Islet precursor cell (in vitro differentiated cells): Measurements from ENCODE around the gene CNNM3.

Source experiments
- DNase-seq: peaks from one replicate; pipeline ENCODE4 v3.0.0-alpha.2; 2018

Gene CNNM3

GRCh38 chr2:96866986-96867755 lies 51.1 kb downstream of the CNNM3 start:
- DNase-seq: no peak

GRCh38 chr2:96867756-96868554 lies 51.9 kb downstream of the CNNM3 start:
- DNase-seq: peak; percentile 53

DNA sequence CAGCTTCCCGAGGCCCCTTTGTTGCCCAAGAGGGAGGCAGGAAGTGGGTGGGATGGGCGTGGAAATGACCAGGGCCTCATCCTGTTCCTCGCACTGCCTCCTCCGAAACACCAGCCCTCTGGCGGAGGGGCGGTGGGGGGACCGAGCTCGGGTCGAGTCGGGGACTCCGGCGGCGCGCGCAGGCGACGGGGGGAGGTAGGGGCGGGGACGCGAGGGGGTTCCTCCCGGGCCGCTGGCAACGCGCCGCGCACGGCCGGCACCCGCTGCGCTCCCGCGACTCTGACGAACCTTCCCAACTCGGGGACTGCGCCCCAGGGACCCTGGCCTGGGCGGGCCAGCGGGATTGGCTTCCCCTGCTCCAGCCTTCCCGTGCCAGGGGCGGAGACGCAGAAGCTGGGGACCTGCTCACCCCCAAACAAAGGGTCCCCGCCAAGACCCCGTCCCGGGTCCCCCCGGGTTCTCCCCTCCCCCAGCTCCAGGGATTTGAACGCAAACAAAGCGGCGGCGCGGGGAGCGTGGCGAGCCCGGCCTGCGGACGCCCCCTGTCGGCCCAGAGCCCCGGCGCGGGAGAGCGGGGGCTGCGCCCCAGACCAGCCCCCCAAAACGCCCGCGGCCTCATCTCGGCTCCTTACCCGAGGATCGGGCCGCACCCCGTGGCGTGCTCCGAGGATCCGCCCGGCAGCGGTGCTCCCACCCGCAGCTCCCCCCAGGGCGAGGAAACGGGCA lies 52.6 kb downstream of the CNNM3 start:
- peak; percentile 95 for DNase-seq

GRCh38 chr2:96869281-96869821 lies 53.3 kb downstream of the CNNM3 start:
- peak; percentile 81 for DNase-seq

- DNase-seq: peak; percentile 77
Measured at GRCh38 chr2:96869822-96870625, 54.0 kb downstream of the CNNM3 start, which contains the start of gene SEMA4C. Gene SEMA4C (minus strand): TSS chr2:96870080. CDS start chr2:96867886, 2,194 bp downstream.

DNA sequence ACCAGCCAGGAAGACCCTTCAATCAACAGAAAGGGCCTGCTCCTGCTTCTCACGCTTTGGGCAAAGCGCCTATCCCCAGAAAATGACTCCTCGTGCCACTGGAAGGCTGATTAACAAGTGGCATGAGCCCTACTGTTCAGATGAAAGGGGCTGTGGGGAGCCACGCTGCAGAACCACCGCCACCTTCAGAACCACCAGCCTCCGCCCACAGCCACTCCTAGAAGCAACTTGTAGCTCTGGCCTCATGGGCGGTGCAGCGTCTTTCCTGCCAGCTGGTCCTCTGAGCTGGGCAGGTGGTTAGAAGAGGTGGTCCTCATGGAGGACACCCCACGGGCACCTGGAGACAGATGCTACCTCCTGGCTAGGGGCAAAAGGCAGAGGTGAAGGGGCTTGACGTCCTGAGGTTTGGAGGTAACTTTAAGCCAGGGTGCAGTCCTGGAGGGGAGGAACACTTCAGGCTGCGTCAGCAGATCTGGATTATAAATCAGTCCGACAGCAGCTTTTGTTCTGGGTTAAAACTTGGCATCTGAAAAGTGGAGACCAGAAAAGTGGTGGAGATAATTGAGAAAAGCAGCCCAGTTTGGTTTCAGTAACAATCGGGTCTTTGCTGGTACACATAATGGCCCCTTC lies 54.7 kb downstream of the CNNM3 start:
- DNase-seq: peak; percentile 60

GRCh38 chr2:96872591-96873349 lies 56.7 kb downstream of the CNNM3 start:
- DNase-seq: peak; percentile 88

- peak; percentile 65 for DNase-seq
Measured at GRCh38 chr2:96873651-96874096, 57.6 kb downstream of the CNNM3 start.

DNA sequence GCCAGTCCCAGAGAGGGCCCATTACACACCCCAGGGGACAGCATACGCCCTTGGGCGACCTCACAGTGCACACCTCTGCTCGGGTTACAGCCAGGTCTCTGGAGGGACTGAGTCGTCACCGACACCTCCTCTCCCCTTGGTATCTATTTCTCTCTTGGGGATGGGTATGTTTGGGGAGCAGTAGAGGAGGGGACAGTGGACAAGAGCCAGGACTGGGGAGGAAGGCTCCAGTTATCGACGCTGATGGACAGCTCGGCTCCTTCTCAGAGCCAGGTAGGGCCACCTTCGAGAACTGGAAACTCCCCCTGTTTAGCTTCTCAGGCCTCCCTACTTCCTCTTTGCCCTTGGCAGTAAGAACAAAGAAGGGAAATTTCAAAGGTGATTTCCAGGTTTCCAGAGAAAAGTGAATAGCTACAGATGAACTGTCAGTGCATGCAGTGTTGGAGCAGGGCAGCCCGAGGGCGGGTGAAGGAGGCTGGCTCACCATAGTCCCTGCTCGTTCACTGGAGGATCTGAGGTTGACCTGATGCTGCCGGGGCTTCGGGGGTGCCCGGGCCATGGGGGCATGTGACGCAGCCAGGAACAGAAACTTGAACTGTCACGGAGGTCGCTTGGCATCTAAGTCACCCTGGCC lies 58.2 kb downstream of the CNNM3 start:
- DNase-seq: peak; percentile 59

- peak; percentile 75 for DNase-seq
Measured at GRCh38 chr2:96875498-96876268, 59.6 kb downstream of the CNNM3 start.

GRCh38 chr2:96876269-96877041 lies 60.4 kb downstream of the CNNM3 start:
- no peak for DNase-seq

- DNase-seq: no peak
Measured at GRCh38 chr2:96877042-96877451, 61.0 kb downstream of the CNNM3 start.

- DNase-seq: no peak
Measured at GRCh38 chr2:96877631-96878092, 61.6 kb downstream of the CNNM3 start.

DNA sequence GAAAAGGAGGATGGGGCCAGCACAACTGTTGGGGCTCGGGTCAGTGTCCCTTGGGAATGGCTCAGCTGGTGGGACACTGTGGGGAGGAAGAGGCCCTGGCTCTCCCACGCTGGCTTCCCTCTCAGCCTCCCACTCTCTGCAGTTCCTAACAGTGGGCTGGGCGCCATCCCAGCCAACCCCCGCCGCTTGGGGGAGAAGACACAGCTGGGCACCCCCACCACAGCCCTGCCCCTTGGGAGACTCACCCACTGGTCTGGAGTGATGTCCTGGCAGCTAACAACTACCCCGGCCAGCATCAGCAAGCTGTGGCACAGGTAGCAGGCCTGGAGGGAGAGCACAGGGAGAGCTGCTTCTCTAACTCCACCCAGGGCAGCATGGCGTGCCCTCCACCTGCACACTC lies 62.1 kb downstream of the CNNM3 start:
- DNase-seq: no peak

- no peak for DNase-seq
Measured at GRCh38 chr2:96878796-96879544, 62.9 kb downstream of the CNNM3 start.

DNA sequence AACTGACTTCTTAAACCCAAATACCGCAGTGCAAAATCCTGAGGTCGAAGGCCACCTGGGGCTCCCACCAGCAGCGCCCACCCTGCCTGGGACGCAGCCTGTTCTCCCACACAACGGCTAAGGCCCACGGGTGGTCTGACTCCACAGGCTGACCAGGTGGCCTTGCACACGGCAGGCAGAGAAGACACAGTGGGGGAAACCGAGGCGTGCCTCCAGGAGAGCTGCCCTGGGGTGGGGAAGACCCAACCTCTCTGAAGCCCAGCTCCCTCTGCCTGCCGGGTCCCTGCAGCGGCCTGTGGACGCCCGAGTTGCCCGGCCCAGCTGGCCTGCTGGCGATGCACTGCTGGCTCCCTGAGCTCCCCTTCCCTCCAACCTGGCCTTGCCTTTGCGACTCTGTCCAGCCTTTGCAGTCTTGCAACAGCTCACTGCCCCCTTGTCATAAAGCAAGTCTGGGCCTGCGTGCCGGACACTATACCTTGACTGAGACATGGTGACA lies 63.5 kb downstream of the CNNM3 start:
- DNase-seq: no peak

- no peak for DNase-seq
Measured at GRCh38 chr2:96880891-96881273, 64.8 kb downstream of the CNNM3 start.
